Thymus (tissue), 11 donors: ENCODE data around the gene NECAB2. TPM values are rescaled to one million over a fixed set of nuclear protein-coding genes. Genes with fewer than 3 reads are reported as not detected.

ENCODE experiments used
- DNase-seq, 9 donors: peaks; one replicate each; pipeline ENCODE4 v3.0.0-alpha.2; 2013; ENCODE audit warnings: low spot score in 9 of 9, low read depth in 6 of 9, missing footprints in 1 of 9
- H3K27ac ChIP-seq, 2 donors: one replicate each; pipeline ENCODE4 v1.5.1; 2013; ENCODE audit warnings: control low read depth in 1 of 2, low read depth in 1 of 2, low read length in 1 of 2, mild to moderate bottlenecking in 1 of 2, moderate library complexity in 1 of 2
- H3K27me3 ChIP-seq, 2 donors: one replicate each; pipeline ENCODE4 v1.5.1; 2013; ENCODE audit warnings: low read length in 1 of 2; ENCODE audit not compliant: control insufficient read depth in 2 of 2, insufficient read depth in 1 of 2
- H3K36me3 ChIP-seq, 2 donors: one replicate each; pipeline ENCODE4 v1.5.1; 2013; ENCODE audit warnings: low read length in 1 of 2, mild to moderate bottlenecking in 1 of 2, moderate library complexity in 1 of 2; ENCODE audit not compliant: control insufficient read depth in 2 of 2, insufficient read depth in 2 of 2
- H3K4me1 ChIP-seq, 2 donors: one replicate each; pipeline ENCODE4 v1.5.1; 2013; ENCODE audit warnings: low read length in 2 of 2; ENCODE audit not compliant: control insufficient read depth in 2 of 2, insufficient read depth in 2 of 2
- H3K4me3 ChIP-seq, 2 donors: one replicate each; pipeline ENCODE4 v1.5.1; 2013; ENCODE audit warnings: low read length in 2 of 2, control low read depth in 1 of 2, mild to moderate bottlenecking in 1 of 2
- H3K9me3 ChIP-seq, 2 donors: one replicate each; pipeline ENCODE4 v1.5.1; 2013; ENCODE audit warnings: low read length in 1 of 2, mild to moderate bottlenecking in 1 of 2; ENCODE audit not compliant: control insufficient read depth in 2 of 2, insufficient read depth in 1 of 2
- WGBS: extraction: QIAGEN DNeasy Blood & Tissue Kit; methylation state at CpG from one replicate; pipeline ENCODE4 v1.1.7; 2013; 5-methylcytosine and 5-hydroxymethylcytosine counted together
- polyA plus RNA-seq: library from polyadenylated mRNA; stranded (reverse); fragments of 200-250 nt; gene quantifications from one replicate; pipeline ENCODE4 v1.2.3, GENCODE V29; 2013
- total RNA-seq: library from RNA; stranded (reverse); fragments of 120-200 nt; gene quantifications from one replicate; pipeline ENCODE4 v1.2.4, GENCODE V29; 2013
- donor health status: healthy.

NECAB2 gene
- total and polyA plus RNA-seq, 2 donors, result 0.19 to 0.75 TPM

DNA sequence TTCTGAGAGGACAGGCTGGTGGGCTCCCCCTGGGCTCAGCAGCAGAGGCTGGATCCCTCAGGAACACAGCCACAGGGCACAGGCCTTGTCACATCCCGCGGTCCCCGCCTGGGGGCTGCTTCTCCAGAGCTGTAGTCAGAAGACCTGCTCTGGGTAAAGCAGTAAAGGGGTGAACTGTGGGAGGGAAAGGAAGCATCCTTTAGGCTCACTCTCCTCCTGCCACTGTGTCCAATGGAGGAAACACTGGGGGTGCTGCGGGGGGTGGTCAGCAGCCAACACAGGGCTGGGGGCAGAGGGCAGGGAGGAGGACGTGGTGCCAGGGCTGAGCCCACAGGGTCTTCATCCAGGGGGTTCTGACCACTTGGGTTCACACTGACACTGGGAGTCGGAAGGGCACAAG, 79.6 kb downstream of the NECAB2 start:
- no peak for DNase-seq

DNA sequence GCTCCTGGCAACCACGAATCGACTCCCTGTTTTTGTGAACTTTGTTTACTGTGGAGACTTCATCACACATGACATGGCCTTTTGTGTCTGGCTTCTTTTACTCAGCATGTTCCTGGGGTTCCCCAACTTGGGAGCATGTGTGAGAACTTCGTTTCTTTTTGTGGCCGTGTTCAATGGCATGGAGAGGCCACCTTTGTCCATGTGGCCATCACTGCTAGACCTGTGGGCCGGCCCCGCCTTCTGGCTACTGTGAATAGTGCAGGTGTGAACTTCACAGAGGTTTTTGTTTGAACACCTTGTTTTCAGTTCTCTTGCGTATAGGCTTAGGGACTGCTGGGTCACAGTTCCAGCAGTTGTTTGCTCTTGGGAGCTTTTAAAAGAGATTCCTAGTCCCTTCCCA, 80.2 kb downstream of the NECAB2 start:
- H3K4me3 ChIP-seq, result no peak overlapping the region
- no peak overlapping the region for H3K27ac ChIP-seq
- no peak for DNase-seq
- H3K36me3 ChIP-seq, result peaks cover 13 to 26% of the 10 kb centered on the region in 2 donors
- no peaks in the 10 kb centered on the region for H3K9me3 ChIP-seq
- peaks cover 0 to 17% of the 10 kb centered on the region in 2 donors for H3K27me3 ChIP-seq
- 96% methylated on average over 7 of the region's 7 CpGs for WGBS
- H3K4me1 ChIP-seq, result peaks cover 0 to 6% of the 10 kb centered on the region in 2 donors

More for the DNA sequence above, 79.6 kb downstream of the NECAB2 start:
- H3K4me1 ChIP-seq, result peaks cover 0 to 6% of the 10 kb centered on the region in 2 donors
- no peak overlapping the region for H3K4me3 ChIP-seq
- 89% methylated on average over 6 of the region's 6 CpGs for WGBS
- H3K27me3 ChIP-seq, result peaks cover 0 to 24% of the 10 kb centered on the region in 2 donors
- no peak overlapping the region for H3K27ac ChIP-seq
- no peaks in the 10 kb centered on the region for H3K9me3 ChIP-seq
- peaks cover 9 to 21% of the 10 kb centered on the region in 2 donors for H3K36me3 ChIP-seq

DNA sequence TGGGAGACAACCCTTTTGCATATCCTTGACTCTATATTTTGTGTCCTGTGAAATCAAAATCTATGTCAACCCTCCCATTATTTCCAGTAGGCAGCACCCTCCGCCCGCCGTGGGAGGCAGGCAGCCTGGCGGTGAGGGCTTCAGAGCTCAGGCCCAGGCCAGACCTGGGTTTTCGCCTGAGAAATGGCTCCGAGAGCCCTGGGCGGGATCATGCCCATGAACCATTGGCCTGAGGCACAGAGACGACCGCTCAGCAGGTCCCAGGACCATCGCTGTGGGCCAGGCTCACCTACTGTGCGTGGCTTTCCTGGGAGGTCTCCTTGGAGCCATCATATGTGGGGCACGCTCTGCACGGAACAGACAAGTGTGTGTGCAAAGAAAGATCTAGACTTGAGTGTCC, 80.8 kb downstream of the NECAB2 start:
- H3K4me3 ChIP-seq, result no peak overlapping the region
- DNase-seq, result no peak
- peaks cover 19 to 28% of the 10 kb centered on the region in 2 donors for H3K36me3 ChIP-seq
- no peaks in the 10 kb centered on the region for H3K9me3 ChIP-seq
- WGBS, result 96% methylated on average over 13 of the region's 13 CpGs
- no peak overlapping the region for H3K27ac ChIP-seq
- H3K27me3 ChIP-seq, result peaks cover 0 to 11% of the 10 kb centered on the region in 2 donors
- peaks cover 0 to under 1% of the 10 kb centered on the region in 2 donors for H3K4me1 ChIP-seq

DNA sequence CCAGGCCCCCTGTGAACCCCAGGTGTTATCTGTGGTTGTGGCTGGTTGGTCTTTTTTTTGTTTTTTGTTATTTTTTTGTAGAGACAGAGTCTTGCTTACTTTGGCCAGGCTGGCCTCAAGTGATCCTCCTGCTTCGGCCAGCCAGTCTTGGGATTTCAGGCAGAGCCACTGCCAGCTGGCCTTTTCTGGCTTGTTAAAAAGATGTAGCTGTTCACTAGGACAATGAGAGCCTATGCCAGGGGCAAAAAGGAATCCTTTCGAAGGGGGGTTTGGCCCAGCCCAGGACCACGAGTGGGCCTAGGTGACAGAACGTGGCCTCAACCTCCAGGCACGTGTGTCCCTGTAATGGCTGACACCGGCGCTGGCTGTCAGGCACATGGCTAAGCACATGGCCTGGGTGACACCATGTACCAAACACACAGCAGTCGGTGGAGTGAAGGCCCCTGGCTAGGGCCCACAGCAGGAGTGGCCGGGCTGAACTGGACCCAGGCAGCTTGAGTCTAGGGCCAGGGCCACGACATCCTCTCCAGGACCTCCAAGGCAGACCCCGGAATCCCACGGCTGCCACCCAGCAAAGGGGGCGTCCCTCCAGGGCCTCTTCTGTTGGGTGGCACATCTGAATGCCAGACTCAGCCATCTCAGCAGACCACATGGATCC, 81.5 kb downstream of the NECAB2 start:
- no peak for DNase-seq
- Histone ChIP-seq H3K36me3 (peaks cover 26 to 34% of the 10 kb centered on the region in 2 donors), H3K27ac (no peak overlapping the region)

DNA sequence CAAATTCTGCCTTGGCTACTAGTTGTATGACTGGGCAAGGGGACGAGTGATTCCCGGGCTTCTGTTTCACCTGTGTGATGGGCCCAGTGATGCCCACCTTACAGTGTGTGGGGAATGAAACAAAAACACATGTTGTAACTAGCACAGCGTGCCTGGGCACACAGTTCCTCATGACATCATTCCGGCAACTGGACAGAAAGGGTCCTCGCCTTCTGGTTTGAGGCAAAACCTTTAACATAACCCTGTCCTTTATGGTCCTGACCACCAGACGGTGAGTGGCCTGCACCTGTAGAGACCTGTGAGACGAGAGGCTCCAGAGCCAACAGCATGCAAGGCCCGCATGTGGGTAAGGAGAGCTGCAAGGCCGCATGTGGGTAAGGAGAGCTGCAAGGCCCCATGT, 82.3 kb downstream of the NECAB2 start:
- Histone ChIP-seq H3K4me1 (no peaks in the 10 kb centered on the region), H3K9me3 (no peaks in the 10 kb centered on the region), H3K27ac (no peak overlapping the region), H3K4me3 (no peak overlapping the region), H3K36me3 (peaks cover 34 to 41% of the 10 kb centered on the region in 2 donors), H3K27me3 (no peaks in the 10 kb centered on the region)
- DNase-seq, result no peak
- WGBS, result 83% methylated on average over 9 of the region's 9 CpGs

More for the DNA sequence above, 81.5 kb downstream of the NECAB2 start:
- Histone ChIP-seq H3K4me3 (no peak overlapping the region), H3K27me3 (peaks cover 0 to 6% of the 10 kb centered on the region in 2 donors), H3K4me1 (no peaks in the 10 kb centered on the region), H3K9me3 (no peaks in the 10 kb centered on the region)
- WGBS, result 94% methylated on average over 13 of the region's 13 CpGs

DNA sequence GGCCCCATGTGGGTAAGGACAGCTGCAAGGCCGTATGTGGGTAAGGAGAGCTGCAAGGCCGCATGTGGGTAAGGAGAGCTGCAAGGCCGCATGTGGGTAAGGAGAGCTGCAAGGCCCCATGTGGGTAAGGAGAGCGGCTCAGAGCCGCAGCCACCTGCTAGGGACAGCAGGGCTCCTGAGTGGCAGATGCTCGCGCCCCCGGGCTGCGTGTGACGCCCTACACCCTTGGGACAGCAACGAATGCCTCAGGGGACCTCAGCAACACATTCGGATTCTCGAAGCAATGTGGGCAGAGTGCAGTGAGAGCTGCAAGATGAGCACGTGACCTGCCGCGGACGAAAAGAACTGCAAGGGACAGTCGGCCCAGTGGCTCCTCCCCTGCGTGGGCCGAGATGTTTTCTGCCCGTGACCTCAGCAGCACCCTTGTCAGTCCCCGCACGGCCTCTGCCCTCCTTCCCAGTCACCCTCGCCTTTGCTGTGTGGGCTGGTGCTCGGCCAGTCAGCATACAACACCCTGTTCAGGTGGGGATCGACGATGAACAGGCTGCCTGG, 84.1 kb downstream of the NECAB2 start:
- no peak overlapping the region for H3K27ac ChIP-seq
- H3K4me1 ChIP-seq, result no peaks in the 10 kb centered on the region
- H3K9me3 ChIP-seq, result no peaks in the 10 kb centered on the region
- DNase-seq, result no peak
- no peaks in the 10 kb centered on the region for H3K27me3 ChIP-seq
- WGBS, result 94% methylated on average over 27 of the region's 27 CpGs
- peaks cover 48 to 59% of the 10 kb centered on the region in 2 donors for H3K36me3 ChIP-seq
- H3K4me3 ChIP-seq, result no peak overlapping the region

Other genes starting within 250 kb of the NECAB2 start
- 78.7 TPM for gene HSBP1, start 160.3 kb upstream of the NECAB2 start, total RNA-seq
- 69.0 TPM for gene HSBP1, start 160.3 kb upstream of the NECAB2 start, polyA plus RNA-seq
- 1.8 TPM for gene MLYCD, start 69.1 kb upstream of the NECAB2 start, total RNA-seq
- 3.5 TPM for gene MLYCD, start 69.1 kb upstream of the NECAB2 start, polyA plus RNA-seq
- gene OSGIN1, start 15.0 kb upstream of the NECAB2 start, total RNA-seq, result 0.42 TPM
- 3.8 TPM for gene OSGIN1, start 15.0 kb upstream of the NECAB2 start, polyA plus RNA-seq
- gene SLC38A8, start 74.6 kb downstream of the NECAB2 start, total RNA-seq, result 0.57 TPM
- 0.66 TPM for gene SLC38A8, start 74.6 kb downstream of the NECAB2 start, polyA plus RNA-seq
- 39.4 TPM for gene MBTPS1, start 148.7 kb downstream of the NECAB2 start, total RNA-seq
- 65.6 TPM for gene MBTPS1, start 148.7 kb downstream of the NECAB2 start, polyA plus RNA-seq
- 21.2 TPM for gene HSDL1, start 176.9 kb downstream of the NECAB2 start, total RNA-seq
- gene HSDL1, start 176.9 kb downstream of the NECAB2 start, polyA plus RNA-seq, result 21.4 TPM
- 0.09 TPM for gene DNAAF1, start 177.1 kb downstream of the NECAB2 start, total RNA-seq
- 3.1 TPM for gene DNAAF1, start 177.1 kb downstream of the NECAB2 start, polyA plus RNA-seq
- gene TAF1C, start 218.8 kb downstream of the NECAB2 start, total RNA-seq, result 14.9 TPM
- 72.3 TPM for gene TAF1C, start 218.8 kb downstream of the NECAB2 start, polyA plus RNA-seq
- 0.38 TPM for gene ADAD2, start 222.9 kb downstream of the NECAB2 start, total RNA-seq
- 0.71 TPM for gene ADAD2, start 222.9 kb downstream of the NECAB2 start, polyA plus RNA-seq